KOPT-K1 (cell line): Measurements from ENCODE around the gene SEMG1.

ENCODE experiments used
- H3K27ac ChIP-seq: fragments of 200-600 bp; sonication (generic); 2 replicates; pipeline ENCODE4 v1.5.1; 2016; ENCODE audit warnings: antibody characterized with exemption, mild to moderate bottlenecking, low read depth, low read length; ENCODE audit not compliant: poor library complexity, severe bottlenecking
- H3K36me3 ChIP-seq: fragments of 200-600 bp; sonication (generic); 2 replicates; pipeline ENCODE4 v1.5.1; 2017; ENCODE audit warnings: antibody characterized with exemption, mild to moderate bottlenecking, low read length, moderate library complexity; ENCODE audit not compliant: insufficient read depth
- H3K9me3 ChIP-seq: fragments of 200-600 bp; sonication (generic); 2 replicates; pipeline ENCODE4 v1.5.1; 2017; ENCODE audit warnings: antibody characterized with exemption, low read length, mild to moderate bottlenecking; ENCODE audit not compliant: insufficient read depth, poor library complexity, severe bottlenecking

The SEMG1 gene

DNA sequence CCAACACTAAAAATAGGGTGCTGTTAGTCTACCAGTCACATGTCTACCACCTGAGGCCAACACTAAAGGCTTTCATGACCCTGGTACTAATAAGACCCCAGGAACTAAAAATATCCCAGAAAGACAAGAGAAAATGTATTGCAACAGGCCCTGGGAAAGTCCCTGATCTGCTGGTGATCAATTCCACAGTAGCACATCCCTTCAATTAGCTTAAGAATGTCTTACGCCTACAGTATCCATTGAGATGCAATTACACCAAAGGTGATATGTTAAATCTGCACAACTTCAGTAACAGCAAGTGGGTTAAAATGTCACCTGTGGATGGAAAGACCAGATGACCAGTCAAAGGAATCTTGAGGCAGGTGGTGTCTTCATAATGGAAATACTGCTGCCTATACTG, 3.1 kb downstream of the SEMG1 start:
- no peak overlapping the region for H3K27ac ChIP-seq
- H3K9me3 ChIP-seq: no peaks in the 10 kb centered on the region
- no peaks in the 10 kb centered on the region for H3K36me3 ChIP-seq

DNA sequence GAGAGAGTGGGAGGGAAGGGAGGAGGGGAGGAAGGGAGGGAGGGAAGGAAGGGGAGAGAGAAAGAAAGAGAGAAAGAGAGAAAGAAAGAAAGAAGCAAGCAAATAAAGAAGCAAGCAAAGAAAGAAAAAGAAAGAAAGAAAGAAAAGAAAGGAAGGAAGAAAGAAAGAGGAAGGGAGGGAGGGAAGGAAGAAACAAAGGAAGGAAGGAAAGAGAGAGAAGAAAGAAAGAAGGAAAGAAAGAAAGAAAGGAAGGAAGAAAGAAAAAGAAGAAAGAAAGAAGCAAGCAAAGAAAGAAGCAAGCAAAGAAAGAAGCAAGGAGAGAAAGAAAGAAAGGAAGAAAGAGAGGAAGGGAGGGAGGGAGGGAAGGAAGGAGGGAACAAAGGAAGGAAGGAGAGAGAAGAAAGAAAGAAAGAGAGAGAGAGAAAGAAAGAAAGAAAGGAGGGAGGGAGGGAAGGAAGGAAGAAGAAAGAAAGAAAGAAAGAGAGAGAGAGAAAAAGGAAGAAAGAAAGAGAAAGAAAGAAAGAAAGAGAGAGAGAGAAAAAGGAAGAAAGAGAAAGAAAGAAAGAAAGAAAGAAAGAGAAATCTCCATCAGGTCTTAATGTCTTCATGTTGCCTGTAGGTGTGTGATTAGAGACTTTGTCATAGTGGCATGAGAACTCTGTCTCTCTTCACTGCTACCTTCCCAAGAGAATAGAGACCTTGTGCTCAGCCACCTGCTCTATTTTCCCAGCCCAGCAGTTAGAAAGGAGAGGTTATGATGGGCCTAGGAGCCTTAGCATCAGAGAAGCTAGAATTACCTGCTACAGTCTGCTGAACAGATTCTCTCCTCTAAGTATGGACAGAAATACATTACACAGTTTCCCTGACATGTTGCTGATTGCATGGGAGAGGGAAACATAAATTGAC, 5.0 kb downstream of the SEMG1 start:
- no peaks in the 10 kb centered on the region for H3K36me3 ChIP-seq
- H3K9me3 ChIP-seq: no peaks in the 10 kb centered on the region
- no peak overlapping the region for H3K27ac ChIP-seq

- Histone ChIP-seq H3K9me3 (no peaks in the 10 kb centered on the region), H3K36me3 (no peaks in the 10 kb centered on the region), H3K27ac (no peak overlapping the region)
Measured at GRCh38 chr20:45212836-45213235, 6.0 kb downstream of the SEMG1 start.

GRCh38 chr20:45218124-45218523, 11.3 kb downstream of the SEMG1 start:
- Histone ChIP-seq H3K9me3 (no peaks in the 10 kb centered on the region), H3K36me3 (no peaks in the 10 kb centered on the region), H3K27ac (no peak overlapping the region)

- no peak overlapping the region for H3K27ac ChIP-seq
- H3K9me3 ChIP-seq: no peaks in the 10 kb centered on the region
- no peaks in the 10 kb centered on the region for H3K36me3 ChIP-seq
Measured at GRCh38 chr20:45218636-45219035, 11.8 kb downstream of the SEMG1 start.

DNA sequence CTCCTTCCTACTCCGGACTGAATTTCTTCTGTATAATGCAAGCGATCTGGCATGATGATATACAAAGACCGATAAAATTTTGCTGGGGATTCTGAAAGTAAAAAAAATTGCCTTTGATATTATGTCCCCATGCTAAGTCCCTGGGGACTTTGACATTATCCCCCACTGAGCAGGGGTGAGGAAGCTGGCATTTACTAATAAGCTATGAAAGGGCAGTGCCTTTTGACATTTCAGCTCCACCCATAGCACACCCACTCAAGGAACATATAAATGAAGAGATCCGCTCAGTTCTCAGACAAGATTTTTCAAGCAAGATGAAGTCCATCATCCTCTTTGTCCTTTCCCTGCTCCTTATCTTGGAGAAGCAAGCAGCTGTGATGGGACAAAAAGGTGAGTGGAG, 14.2 kb downstream of the SEMG1 start, which contains the start of gene SEMG2:
SEMG2 (plus strand) TSS at position 298 of the 400 bp plus-strand sequence; CDS start at position 315, 17 bp downstream.
- Histone ChIP-seq H3K9me3 (no peaks in the 10 kb centered on the region), H3K27ac (no peak within 1 kb of the TSS), H3K36me3 (no peaks in the 10 kb centered on the region)

GRCh38 chr20:45223136-45223535, 16.3 kb downstream of the SEMG1 start:
- H3K27ac ChIP-seq: no peak overlapping the region
- H3K9me3 ChIP-seq: no peaks in the 10 kb centered on the region
- H3K36me3 ChIP-seq: no peaks in the 10 kb centered on the region

DNA sequence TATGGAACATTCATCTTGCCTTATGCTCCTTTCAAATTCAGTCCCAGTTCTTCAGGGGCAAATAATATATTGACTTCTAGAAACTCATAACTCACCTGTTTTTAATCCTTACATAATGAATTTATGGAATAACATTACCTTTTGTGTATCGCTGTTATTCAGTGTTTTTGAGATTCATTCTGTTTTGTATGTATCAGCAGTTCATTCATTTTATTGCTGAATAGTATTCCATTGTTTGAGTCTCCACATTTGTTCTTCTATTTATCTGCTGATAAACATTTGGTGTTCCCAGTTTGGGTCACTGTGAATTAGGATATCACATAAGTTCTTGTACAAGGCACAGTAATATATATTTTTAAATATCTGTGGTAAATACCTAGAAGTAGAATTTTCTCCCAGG, 19.5 kb downstream of the SEMG1 start:
- no peaks in the 10 kb centered on the region for H3K36me3 ChIP-seq
- no peak overlapping the region for H3K27ac ChIP-seq
- no peaks in the 10 kb centered on the region for H3K9me3 ChIP-seq

- H3K9me3 ChIP-seq: no peaks in the 10 kb centered on the region
- H3K36me3 ChIP-seq: no peaks in the 10 kb centered on the region
- no peak overlapping the region for H3K27ac ChIP-seq
Measured at GRCh38 chr20:45229264-45230056, 22.6 kb downstream of the SEMG1 start.

DNA sequence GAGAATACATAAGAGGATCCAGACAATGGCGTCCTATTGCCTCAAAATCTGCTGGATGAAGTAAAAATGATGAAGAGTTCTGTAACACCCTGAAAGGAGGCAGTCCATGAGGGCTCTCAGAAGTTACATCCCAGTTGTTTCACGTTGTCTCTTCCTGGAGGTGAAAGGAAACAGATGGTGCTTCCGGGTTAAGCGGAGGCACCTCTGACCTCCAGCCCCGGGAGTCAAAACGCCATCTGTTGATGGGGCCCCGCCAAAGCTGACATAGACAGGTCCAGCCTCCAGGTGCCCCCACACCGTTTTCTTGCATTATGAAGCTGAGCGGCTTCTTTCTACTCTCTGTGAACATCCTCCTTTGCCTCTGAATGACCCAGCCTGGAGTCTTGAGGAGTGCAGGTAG, 23.8 kb downstream of the SEMG1 start:
- Histone ChIP-seq H3K27ac (no peak overlapping the region), H3K36me3 (no peaks in the 10 kb centered on the region)

DNA sequence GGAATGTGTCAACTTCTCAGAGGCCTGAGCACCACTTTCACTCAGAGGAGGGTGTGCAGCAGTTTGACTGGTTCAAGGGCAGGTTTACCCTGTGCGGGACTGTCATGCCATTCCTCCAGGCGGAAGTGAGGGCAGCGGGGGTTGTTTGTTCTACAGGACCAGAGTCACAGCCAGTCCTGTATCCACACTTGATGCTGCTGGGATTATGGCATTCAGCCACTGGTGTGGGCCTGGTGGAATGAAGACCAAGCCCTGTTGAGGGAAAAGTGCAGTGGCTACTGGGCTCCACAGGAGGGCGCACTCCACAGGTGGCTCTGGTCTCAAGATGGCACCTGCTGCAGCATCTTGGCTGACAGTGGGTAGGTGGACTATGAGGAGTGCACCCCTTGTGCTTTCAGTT, 29.2 kb downstream of the SEMG1 start:
- Histone ChIP-seq H3K36me3 (no peaks in the 10 kb centered on the region), H3K27ac (no peak overlapping the region), H3K9me3 (peaks cover 6% of the 10 kb centered on the region)

More for the DNA sequence above, 23.8 kb downstream of the SEMG1 start:
- peaks cover 5% of the 10 kb centered on the region for H3K9me3 ChIP-seq

GRCh38 chr20:45238139-45238538, 31.3 kb downstream of the SEMG1 start:
- Histone ChIP-seq H3K36me3 (no peaks in the 10 kb centered on the region), H3K27ac (no peak overlapping the region), H3K9me3 (peaks cover 6% of the 10 kb centered on the region)

DNA sequence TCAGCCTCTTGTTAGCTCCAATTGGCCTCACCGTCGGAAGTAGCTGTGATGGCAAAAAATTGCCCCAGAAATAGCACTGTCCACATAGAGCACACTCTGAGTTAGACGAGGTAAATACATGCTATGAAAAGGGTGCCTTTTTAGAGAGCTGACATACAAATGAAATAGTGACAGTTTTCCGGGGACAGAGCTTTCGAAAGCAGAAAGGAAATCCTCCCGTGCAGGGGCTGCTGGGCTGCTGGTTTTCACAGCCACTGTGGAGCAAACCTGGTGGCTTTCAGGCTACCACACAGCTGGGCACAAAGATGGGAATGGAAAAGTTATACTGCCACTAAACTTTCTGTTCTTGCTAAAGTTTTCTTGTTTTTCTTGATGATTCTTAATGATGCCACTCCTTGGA, 39.3 kb downstream of the SEMG1 start:
- H3K9me3 ChIP-seq: no peaks in the 10 kb centered on the region
- no peak overlapping the region for H3K27ac ChIP-seq

DNA sequence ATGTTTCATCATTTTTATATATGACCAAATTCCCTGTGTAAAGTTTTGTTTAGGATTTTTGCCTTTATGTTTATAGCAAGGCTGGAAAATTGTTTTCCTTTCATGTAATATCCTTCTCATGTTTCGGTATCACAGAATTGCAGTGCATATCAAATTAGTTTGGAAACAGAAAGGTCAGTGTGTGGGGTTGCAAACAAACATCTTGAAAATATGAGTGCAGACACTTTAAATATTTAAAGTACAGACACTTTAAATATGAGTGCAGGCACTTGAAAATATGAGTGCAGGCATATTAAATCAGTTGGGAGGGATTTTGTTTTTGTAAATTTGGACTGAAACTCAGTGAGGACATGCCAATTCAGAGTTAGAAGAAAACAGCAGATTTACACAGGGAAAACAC, 41.0 kb downstream of the SEMG1 start:
- no peaks in the 10 kb centered on the region for H3K36me3 ChIP-seq
- no peaks in the 10 kb centered on the region for H3K9me3 ChIP-seq
- no peak overlapping the region for H3K27ac ChIP-seq

More for the DNA sequence above, 39.3 kb downstream of the SEMG1 start:
- no peaks in the 10 kb centered on the region for H3K36me3 ChIP-seq

- Histone ChIP-seq H3K9me3 (no peaks in the 10 kb centered on the region), H3K27ac (no peak overlapping the region), H3K36me3 (no peaks in the 10 kb centered on the region)
Measured at GRCh38 chr20:45248609-45249008, 41.8 kb downstream of the SEMG1 start.
